HL-60 (cell line): ENCODE results near the gene IQSEC1.

Experiments used
- REST ChIP-seq: IDR thresholded peaks from 2 replicates; pipeline ENCODE4 v1.6.1; 2012; ENCODE audit warnings: low read depth; ENCODE audit not compliant: insufficient replicate concordance
- TF ChIP-seq, protein P1 (sequence below): IDR thresholded peaks from one replicate; pipeline ENCODE4 v1.5.1; 2011; ENCODE audit warnings: low read length, control low read depth, inconsistent platforms; ENCODE audit not compliant: insufficient read depth

DNA sequence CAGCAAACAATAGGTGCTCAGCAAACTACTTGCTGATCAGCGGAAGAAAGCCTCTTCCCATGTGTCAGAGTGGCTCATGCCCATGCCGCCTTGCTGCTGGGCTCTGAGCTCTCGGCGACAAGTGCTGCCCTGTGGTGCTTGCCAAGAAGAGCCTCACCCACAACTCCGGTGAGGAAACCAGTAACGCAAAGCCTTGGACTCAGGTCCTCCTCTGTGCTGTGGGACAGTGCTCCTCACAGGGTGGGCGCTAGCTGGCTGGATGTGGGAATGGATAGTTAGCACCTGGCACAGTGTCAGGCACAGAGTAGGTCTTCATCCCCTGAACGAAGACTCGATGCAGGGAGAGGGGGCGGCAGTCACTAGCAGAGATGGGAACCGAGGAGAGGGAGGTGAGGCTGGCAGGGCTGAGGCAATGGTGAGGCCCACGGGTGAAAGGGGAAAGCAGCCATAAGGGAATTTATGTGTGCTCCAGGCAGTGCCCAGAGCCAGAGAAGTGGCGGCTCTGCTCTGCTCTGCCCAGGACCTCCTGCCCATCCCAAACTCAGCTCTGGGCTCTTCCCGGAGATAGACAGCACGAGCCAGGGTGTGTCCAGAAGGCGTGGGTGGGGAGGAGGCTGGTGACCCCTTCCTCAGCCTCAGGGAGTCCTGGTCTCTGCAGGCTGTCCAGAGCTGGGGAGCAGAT is 55.7 kb downstream of the IQSEC1 start:
- TF ChIP-seq, protein P1, sequence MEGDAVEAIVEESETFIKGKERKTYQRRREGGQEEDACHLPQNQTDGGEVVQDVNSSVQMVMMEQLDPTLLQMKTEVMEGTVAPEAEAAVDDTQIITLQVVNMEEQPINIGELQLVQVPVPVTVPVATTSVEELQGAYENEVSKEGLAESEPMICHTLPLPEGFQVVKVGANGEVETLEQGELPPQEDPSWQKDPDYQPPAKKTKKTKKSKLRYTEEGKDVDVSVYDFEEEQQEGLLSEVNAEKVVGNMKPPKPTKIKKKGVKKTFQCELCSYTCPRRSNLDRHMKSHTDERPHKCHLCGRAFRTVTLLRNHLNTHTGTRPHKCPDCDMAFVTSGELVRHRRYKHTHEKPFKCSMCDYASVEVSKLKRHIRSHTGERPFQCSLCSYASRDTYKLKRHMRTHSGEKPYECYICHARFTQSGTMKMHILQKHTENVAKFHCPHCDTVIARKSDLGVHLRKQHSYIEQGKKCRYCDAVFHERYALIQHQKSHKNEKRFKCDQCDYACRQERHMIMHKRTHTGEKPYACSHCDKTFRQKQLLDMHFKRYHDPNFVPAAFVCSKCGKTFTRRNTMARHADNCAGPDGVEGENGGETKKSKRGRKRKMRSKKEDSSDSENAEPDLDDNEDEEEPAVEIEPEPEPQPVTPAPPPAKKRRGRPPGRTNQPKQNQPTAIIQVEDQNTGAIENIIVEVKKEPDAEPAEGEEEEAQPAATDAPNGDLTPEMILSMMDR = no peak
- no peak for TF ChIP-seq REST
